Erythroblast (primary cell): ENCODE results near the gene PSMD4.

Experiments
- GATA1 ChIP-seq: IDR thresholded peaks from 2 replicates; pipeline ENCODE4 v1.6.1; 2011; ENCODE audit warnings: low read depth, mild to moderate bottlenecking, control low read depth, low read length, moderate library complexity
- POLR2A ChIP-seq: IDR thresholded peaks from 2 replicates; pipeline ENCODE4 v1.6.1; 2011; ENCODE audit warnings: mild to moderate bottlenecking, low read length

DNA sequence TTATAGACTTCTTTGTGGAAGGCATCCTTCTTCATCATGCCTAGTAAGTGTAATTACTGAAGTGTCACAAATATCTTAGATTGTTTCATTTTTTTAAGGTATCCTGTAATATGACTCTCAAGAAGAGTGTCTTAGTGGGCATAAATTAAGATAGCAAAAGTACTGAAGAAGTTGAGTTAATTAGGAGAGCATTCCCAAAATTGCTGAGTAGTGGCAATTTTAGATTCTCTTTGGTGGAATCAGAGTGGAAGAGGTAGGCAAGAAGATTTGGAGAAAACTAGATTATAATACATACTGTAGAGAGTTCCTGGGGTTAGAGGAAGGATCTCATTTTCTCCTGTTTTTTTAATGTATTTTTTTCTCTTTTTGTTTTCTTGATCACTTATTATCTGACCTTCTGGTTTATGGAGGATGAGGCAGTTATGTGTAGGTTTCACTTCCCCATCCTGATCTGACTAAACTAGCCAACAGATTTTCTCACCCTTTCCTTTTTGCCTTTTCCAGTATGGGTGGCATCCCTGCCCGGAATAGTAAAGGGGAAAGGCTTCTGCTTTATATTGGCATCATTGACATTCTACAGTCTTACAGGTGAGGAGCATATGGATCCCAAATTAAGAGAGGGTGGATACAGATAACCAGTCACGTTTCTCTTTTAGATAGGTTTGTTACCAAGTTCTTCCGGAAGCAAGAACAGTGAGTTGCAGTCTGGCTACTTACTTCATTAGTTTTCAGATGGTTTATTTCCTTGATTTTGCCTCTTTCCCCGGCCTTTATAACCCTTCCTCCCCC, 16.7 kb upstream of the PSMD4 start:
- TF ChIP-seq POLR2A (no peak), GATA1 (no peak)
